ENCODE results near the gene ASTN2.
A peak's percentile ranks its signal among the peaks of the same experiment; 100 is the strongest.

The ASTN2 gene

DNA sequence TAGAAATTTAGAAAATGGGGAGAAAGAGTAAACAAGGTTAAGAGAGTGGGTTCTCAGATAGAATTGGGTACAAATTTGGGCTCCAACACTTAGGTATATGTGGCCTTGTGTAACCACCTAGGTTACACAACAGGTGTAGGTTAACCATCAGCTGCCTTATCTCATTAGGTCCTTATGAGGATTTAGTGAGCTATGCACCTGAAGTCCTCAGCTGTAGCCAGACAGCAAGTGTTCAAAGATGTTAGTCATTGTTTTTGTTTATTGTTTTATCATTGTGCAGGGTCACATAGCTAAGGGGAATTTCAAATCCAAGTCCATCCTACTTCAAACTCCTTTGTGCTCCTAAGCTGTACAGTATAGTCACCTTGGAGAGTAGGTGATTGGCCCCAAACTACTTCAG is 728.7 kb downstream of the ASTN2 start:
- H3K36me3 ChIP-seq (ENCODE audit: insufficient read depth), result no peaks in the 10 kb centered on the region
- H3K9ac ChIP-seq, result peak overlapping the region; percentile 53; the same call in 1 of the 2 replicates
- peaks cover 20% of the 10 kb centered on the region for H3K4me1 ChIP-seq (ENCODE audit: low read depth, poor library complexity, severe bottlenecking)
- H3K4me2 ChIP-seq, result peak overlapping the region; percentile 86
- no peak overlapping the region for H3K4me3 ChIP-seq (IDR thresholded peaks at IDR 0.05; ENCODE audit: insufficient read depth, low read depth, low read length)
- no peaks in the 10 kb centered on the region for H3K27me3 ChIP-seq (ENCODE audit: insufficient read depth, low read depth)
- H4K20me1 ChIP-seq (ENCODE audit: insufficient read depth), result no peaks in the 10 kb centered on the region
- H3K79me2 ChIP-seq (ENCODE audit: insufficient read depth, low read depth), result peaks cover 32% of the 10 kb centered on the region
- H2AFZ ChIP-seq (ENCODE audit: low read depth), result peak overlapping the region; percentile 87
- TF ChIP-seq, protein P1, sequence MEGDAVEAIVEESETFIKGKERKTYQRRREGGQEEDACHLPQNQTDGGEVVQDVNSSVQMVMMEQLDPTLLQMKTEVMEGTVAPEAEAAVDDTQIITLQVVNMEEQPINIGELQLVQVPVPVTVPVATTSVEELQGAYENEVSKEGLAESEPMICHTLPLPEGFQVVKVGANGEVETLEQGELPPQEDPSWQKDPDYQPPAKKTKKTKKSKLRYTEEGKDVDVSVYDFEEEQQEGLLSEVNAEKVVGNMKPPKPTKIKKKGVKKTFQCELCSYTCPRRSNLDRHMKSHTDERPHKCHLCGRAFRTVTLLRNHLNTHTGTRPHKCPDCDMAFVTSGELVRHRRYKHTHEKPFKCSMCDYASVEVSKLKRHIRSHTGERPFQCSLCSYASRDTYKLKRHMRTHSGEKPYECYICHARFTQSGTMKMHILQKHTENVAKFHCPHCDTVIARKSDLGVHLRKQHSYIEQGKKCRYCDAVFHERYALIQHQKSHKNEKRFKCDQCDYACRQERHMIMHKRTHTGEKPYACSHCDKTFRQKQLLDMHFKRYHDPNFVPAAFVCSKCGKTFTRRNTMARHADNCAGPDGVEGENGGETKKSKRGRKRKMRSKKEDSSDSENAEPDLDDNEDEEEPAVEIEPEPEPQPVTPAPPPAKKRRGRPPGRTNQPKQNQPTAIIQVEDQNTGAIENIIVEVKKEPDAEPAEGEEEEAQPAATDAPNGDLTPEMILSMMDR (conservative IDR thresholded peaks at IDR 0.05; ENCODE audit: low read depth, low read length), result no peak
- no peak overlapping the region for H3K27ac ChIP-seq

GRCh38 chr9:116685166-116685565 is 729.7 kb downstream of the ASTN2 start:
- H3K4me2 ChIP-seq, result no peak overlapping the region

GRCh38 chr9:116683535-116683934 is 731.3 kb downstream of the ASTN2 start:
- no peaks in the 10 kb centered on the region for H3K36me3 ChIP-seq (ENCODE audit: insufficient read depth)
- H3K27me3 ChIP-seq (ENCODE audit: insufficient read depth, low read depth), result no peaks in the 10 kb centered on the region
- H3K4me1 ChIP-seq (ENCODE audit: low read depth, poor library complexity, severe bottlenecking), result peaks cover 12% of the 10 kb centered on the region
- H3K4me2 ChIP-seq, result no peak overlapping the region
- peaks cover 11% of the 10 kb centered on the region for H3K79me2 ChIP-seq (ENCODE audit: insufficient read depth, low read depth)
- H3K4me3 ChIP-seq (IDR thresholded peaks at IDR 0.05; ENCODE audit: insufficient read depth, low read depth, low read length), result no peak overlapping the region
- no peak overlapping the region for H3K27ac ChIP-seq
- no peaks in the 10 kb centered on the region for H4K20me1 ChIP-seq (ENCODE audit: insufficient read depth)
- TF ChIP-seq, protein P1 (conservative IDR thresholded peaks at IDR 0.05; ENCODE audit: low read depth, low read length), result no peak
- no peak overlapping the region for H3K9ac ChIP-seq
- no peak overlapping the region for H2AFZ ChIP-seq (ENCODE audit: low read depth)

More at GRCh38 chr9:116685166-116685565, 729.7 kb downstream of the ASTN2 start:
- H3K79me2 ChIP-seq (ENCODE audit: insufficient read depth, low read depth), result peaks cover 23% of the 10 kb centered on the region
- H3K36me3 ChIP-seq (ENCODE audit: insufficient read depth), result no peaks in the 10 kb centered on the region
- peaks cover 20% of the 10 kb centered on the region for H3K4me1 ChIP-seq (ENCODE audit: low read depth, poor library complexity, severe bottlenecking)
- TF ChIP-seq, protein P1 (conservative IDR thresholded peaks at IDR 0.05; ENCODE audit: low read depth, low read length), result no peak
- H3K4me3 ChIP-seq (IDR thresholded peaks at IDR 0.05; ENCODE audit: insufficient read depth, low read depth, low read length), result no peak overlapping the region
- H2AFZ ChIP-seq (ENCODE audit: low read depth), result no peak overlapping the region
- H4K20me1 ChIP-seq (ENCODE audit: insufficient read depth), result no peaks in the 10 kb centered on the region
- no peaks in the 10 kb centered on the region for H3K27me3 ChIP-seq (ENCODE audit: insufficient read depth, low read depth)
- no peak overlapping the region for H3K9ac ChIP-seq
- H3K27ac ChIP-seq, result no peak overlapping the region

- no peaks in the 10 kb centered on the region for H4K20me1 ChIP-seq (ENCODE audit: insufficient read depth)
- H3K36me3 ChIP-seq (ENCODE audit: insufficient read depth), result no peaks in the 10 kb centered on the region
- no peak overlapping the region for H2AFZ ChIP-seq (ENCODE audit: low read depth)
- TF ChIP-seq, protein P1 (conservative IDR thresholded peaks at IDR 0.05; ENCODE audit: low read depth, low read length), result no peak
- H3K9ac ChIP-seq, result no peak overlapping the region
- H3K4me2 ChIP-seq, result no peak overlapping the region
- H3K4me1 ChIP-seq (ENCODE audit: low read depth, poor library complexity, severe bottlenecking), result no peaks in the 10 kb centered on the region
- no peaks in the 10 kb centered on the region for H3K79me2 ChIP-seq (ENCODE audit: insufficient read depth, low read depth)
- H3K27me3 ChIP-seq (ENCODE audit: insufficient read depth, low read depth), result no peaks in the 10 kb centered on the region
- no peak overlapping the region for H3K4me3 ChIP-seq (IDR thresholded peaks at IDR 0.05; ENCODE audit: insufficient read depth, low read depth, low read length)
- H3K27ac ChIP-seq, result no peak overlapping the region
Observed at GRCh38 chr9:116674210-116674980, 740.5 kb downstream of the ASTN2 start.
